NT2/D1 (cell line): ENCODE results near the gene ARHGAP11B.
"Not testable (repeated sequence)": the region's sequence is repeated elsewhere in the genome, so short reads cannot be mapped to it uniquely, and the experiment has no call there.

Experiments
- SUZ12 ChIP-seq: IDR thresholded peaks from 2 replicates; pipeline ENCODE4 v1.6.1; 2011; ENCODE audit not compliant: insufficient read length, insufficient read depth; ENCODE audit errors: extremely low read depth
- ZNF274 ChIP-seq: IDR thresholded peaks from 2 replicates; pipeline ENCODE4 v1.6.1; 2011; ENCODE audit warnings: mild to moderate bottlenecking, low read depth, low read length

GRCh38 chr15:30669621-30670020, 43.7 kb downstream of the ARHGAP11B start:
- TF ChIP-seq SUZ12, ZNF274: not testable (repeated sequence)
